Measurements from ENCODE around the gene MSANTD1.

Gene MSANTD1

GRCh38 chr4:3271131-3271530 lies 22.2 kb downstream of the MSANTD1 start:
- H3K79me2 ChIP-seq (ENCODE audit: control insufficient read depth, low read length): no peaks in the 10 kb centered on the region
- H3K4me3 ChIP-seq (ENCODE audit: low read length): no peak overlapping the region
- peaks cover 17% of the 10 kb centered on the region for H3K4me1 ChIP-seq (ENCODE audit: control insufficient read depth, low read length)
- H3K9me2 ChIP-seq (replicated peaks; ENCODE audit: control insufficient read depth, low read length): no peaks in the 10 kb centered on the region
- H3K27me3 ChIP-seq (ENCODE audit: control insufficient read depth, low read length): no peaks in the 10 kb centered on the region
- TF ChIP-seq, protein P1, sequence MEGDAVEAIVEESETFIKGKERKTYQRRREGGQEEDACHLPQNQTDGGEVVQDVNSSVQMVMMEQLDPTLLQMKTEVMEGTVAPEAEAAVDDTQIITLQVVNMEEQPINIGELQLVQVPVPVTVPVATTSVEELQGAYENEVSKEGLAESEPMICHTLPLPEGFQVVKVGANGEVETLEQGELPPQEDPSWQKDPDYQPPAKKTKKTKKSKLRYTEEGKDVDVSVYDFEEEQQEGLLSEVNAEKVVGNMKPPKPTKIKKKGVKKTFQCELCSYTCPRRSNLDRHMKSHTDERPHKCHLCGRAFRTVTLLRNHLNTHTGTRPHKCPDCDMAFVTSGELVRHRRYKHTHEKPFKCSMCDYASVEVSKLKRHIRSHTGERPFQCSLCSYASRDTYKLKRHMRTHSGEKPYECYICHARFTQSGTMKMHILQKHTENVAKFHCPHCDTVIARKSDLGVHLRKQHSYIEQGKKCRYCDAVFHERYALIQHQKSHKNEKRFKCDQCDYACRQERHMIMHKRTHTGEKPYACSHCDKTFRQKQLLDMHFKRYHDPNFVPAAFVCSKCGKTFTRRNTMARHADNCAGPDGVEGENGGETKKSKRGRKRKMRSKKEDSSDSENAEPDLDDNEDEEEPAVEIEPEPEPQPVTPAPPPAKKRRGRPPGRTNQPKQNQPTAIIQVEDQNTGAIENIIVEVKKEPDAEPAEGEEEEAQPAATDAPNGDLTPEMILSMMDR (IDR thresholded peaks at IDR 0.05; ENCODE audit: low read depth, low read length, poor library complexity, severe bottlenecking): no peak
- TF ChIP-seq EZH2phosphoT487 (IDR thresholded peaks at IDR 0.05; ENCODE audit: borderline replicate concordance, low read length): no peak
- H3K36me3 ChIP-seq (ENCODE audit: control insufficient read depth, low read length): no peaks in the 10 kb centered on the region
- H3K27ac ChIP-seq (ENCODE audit: low read depth, low read length): no peak overlapping the region
- no peak overlapping the region for H3K4me2 ChIP-seq (ENCODE audit: low read length)
- no peaks in the 10 kb centered on the region for H3F3A ChIP-seq (ENCODE audit: control insufficient read depth, insufficient read depth)
- H4K20me1 ChIP-seq (ENCODE audit: control insufficient read depth, insufficient read depth, low read depth, low read length): no peaks in the 10 kb centered on the region
- no peaks in the 10 kb centered on the region for H3K9me3 ChIP-seq (ENCODE audit: control insufficient read depth, insufficient read depth, low read length)

GRCh38 chr4:3276986-3277385 lies 28.0 kb downstream of the MSANTD1 start:
- Histone ChIP-seq H3K4me3 (ENCODE audit: low read length) (no peak overlapping the region), H3K4me2 (ENCODE audit: low read length) (no peak overlapping the region), H3K4me1 (ENCODE audit: control insufficient read depth, low read length) (peaks cover 15% of the 10 kb centered on the region), H3K27ac (ENCODE audit: low read depth, low read length) (no peak overlapping the region), H4K20me1 (ENCODE audit: control insufficient read depth, insufficient read depth, low read depth, low read length) (no peaks in the 10 kb centered on the region), H3K27me3 (ENCODE audit: control insufficient read depth, low read length) (no peaks in the 10 kb centered on the region), H3K9me3 (ENCODE audit: control insufficient read depth, insufficient read depth, low read length) (no peaks in the 10 kb centered on the region), H3K79me2 (ENCODE audit: control insufficient read depth, low read length) (no peaks in the 10 kb centered on the region), H3F3A (ENCODE audit: control insufficient read depth, insufficient read depth) (no peaks in the 10 kb centered on the region), H3K9me2 (replicated peaks; ENCODE audit: control insufficient read depth, low read length) (no peaks in the 10 kb centered on the region), H3K36me3 (ENCODE audit: control insufficient read depth, low read length) (no peaks in the 10 kb centered on the region)
- TF ChIP-seq EZH2phosphoT487 (IDR thresholded peaks at IDR 0.05; ENCODE audit: borderline replicate concordance, low read length): no peak
- TF ChIP-seq, protein P1 (IDR thresholded peaks at IDR 0.05; ENCODE audit: low read depth, low read length, poor library complexity, severe bottlenecking): no peak

DNA sequence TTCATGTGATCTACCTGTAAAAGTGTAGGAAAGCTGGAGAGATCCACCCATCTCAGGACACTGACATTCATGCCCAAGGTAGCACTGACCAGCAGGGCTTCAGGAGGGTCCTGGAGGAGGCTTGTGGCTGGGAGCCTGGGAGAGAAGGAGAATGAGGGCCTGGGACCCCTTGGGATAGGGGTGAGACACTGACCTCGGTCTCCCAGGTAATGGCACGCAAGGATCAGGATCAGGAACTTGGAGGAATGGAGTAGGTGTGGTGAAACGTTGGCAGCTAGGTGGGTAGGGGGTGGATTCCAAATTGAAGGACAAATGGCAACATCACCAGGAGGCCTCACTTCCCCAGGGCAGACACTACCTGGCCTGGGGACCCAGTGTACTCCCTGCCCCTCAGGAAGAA lies 31.5 kb downstream of the MSANTD1 start:
- no peaks in the 10 kb centered on the region for H3K79me2 ChIP-seq (ENCODE audit: control insufficient read depth, low read length)
- H3K9me3 ChIP-seq (ENCODE audit: control insufficient read depth, insufficient read depth, low read length): no peaks in the 10 kb centered on the region
- H3F3A ChIP-seq (ENCODE audit: control insufficient read depth, insufficient read depth): no peaks in the 10 kb centered on the region
- H3K36me3 ChIP-seq (ENCODE audit: control insufficient read depth, low read length): no peaks in the 10 kb centered on the region
- no peak for TF ChIP-seq EZH2phosphoT487 (IDR thresholded peaks at IDR 0.05; ENCODE audit: borderline replicate concordance, low read length)
- TF ChIP-seq, protein P1 (IDR thresholded peaks at IDR 0.05; ENCODE audit: low read depth, low read length, poor library complexity, severe bottlenecking): no peak
- H3K4me1 ChIP-seq (ENCODE audit: control insufficient read depth, low read length): no peaks in the 10 kb centered on the region
- H3K9me2 ChIP-seq (replicated peaks; ENCODE audit: control insufficient read depth, low read length): no peaks in the 10 kb centered on the region
- no peak overlapping the region for H3K27ac ChIP-seq (ENCODE audit: low read depth, low read length)
- H4K20me1 ChIP-seq (ENCODE audit: control insufficient read depth, insufficient read depth, low read depth, low read length): no peaks in the 10 kb centered on the region
- no peak overlapping the region for H3K4me3 ChIP-seq (ENCODE audit: low read length)
- peaks cover 4% of the 10 kb centered on the region; the same call in 1 of the 2 replicates for H3K27me3 ChIP-seq (ENCODE audit: control insufficient read depth, low read length)
- H3K4me2 ChIP-seq (ENCODE audit: low read length): no peak overlapping the region

GRCh38 chr4:3283483-3283882 lies 34.5 kb downstream of the MSANTD1 start:
- H3K4me2 ChIP-seq (ENCODE audit: low read length): no peak overlapping the region
- H3K36me3 ChIP-seq (ENCODE audit: control insufficient read depth, low read length): no peaks in the 10 kb centered on the region
- H3K79me2 ChIP-seq (ENCODE audit: control insufficient read depth, low read length): no peaks in the 10 kb centered on the region
- H3K9me3 ChIP-seq (ENCODE audit: control insufficient read depth, insufficient read depth, low read length): no peaks in the 10 kb centered on the region
- no peak overlapping the region for H3K4me3 ChIP-seq (ENCODE audit: low read length)
- peaks cover 11% of the 10 kb centered on the region for H3K27me3 ChIP-seq (ENCODE audit: control insufficient read depth, low read length)
- H3K4me1 ChIP-seq (ENCODE audit: control insufficient read depth, low read length): peaks cover 7% of the 10 kb centered on the region
- H3F3A ChIP-seq (ENCODE audit: control insufficient read depth, insufficient read depth): no peaks in the 10 kb centered on the region
- no peak for TF ChIP-seq EZH2phosphoT487 (IDR thresholded peaks at IDR 0.05; ENCODE audit: borderline replicate concordance, low read length)
- TF ChIP-seq, protein P1 (IDR thresholded peaks at IDR 0.05; ENCODE audit: low read depth, low read length, poor library complexity, severe bottlenecking): no peak
- H3K27ac ChIP-seq (ENCODE audit: low read depth, low read length): no peak overlapping the region
- no peaks in the 10 kb centered on the region for H3K9me2 ChIP-seq (replicated peaks; ENCODE audit: control insufficient read depth, low read length)
- H4K20me1 ChIP-seq (ENCODE audit: control insufficient read depth, insufficient read depth, low read depth, low read length): no peaks in the 10 kb centered on the region
